SU-DHL-6 (cell line): ENCODE data around the gene LRRN2.

Experiments used
- H2AFZ ChIP-seq: fragments of 200-600 bp; sonication (generic); 2 replicates; pipeline ENCODE4 v1.6.1; 2014; ENCODE audit warnings: low read depth, mild to moderate bottlenecking, moderate library complexity, mixed read lengths, antibody characterized with exemption, low read length; ENCODE audit not compliant: severe bottlenecking
- H3F3A ChIP-seq: fragments of 200-600 bp; shearing (Covaris generic); 2 replicates; pipeline ENCODE4 v1.6.0; 2016; ENCODE audit warnings: antibody characterized with exemption, mild to moderate bottlenecking; ENCODE audit not compliant: insufficient read depth
- H3K27ac ChIP-seq: fragments of 200-600 bp; sonication (generic); 2 replicates; pipeline ENCODE4 v1.5.1; 2016; ENCODE audit warnings: low read depth, mild to moderate bottlenecking, low read length, moderate library complexity, mixed read lengths
- H3K27me3 ChIP-seq: fragments of 200-600 bp; sonication (generic), shearing (Covaris generic); 2 replicates; pipeline ENCODE4 v1.6.0; 2014; ENCODE audit warnings: mild to moderate bottlenecking, low read length
- H3K36me3 ChIP-seq: fragments of 200-600 bp; sonication (generic); 2 replicates; pipeline ENCODE4 v1.6.1; 2014; ENCODE audit warnings: mild to moderate bottlenecking, low read length, mixed read lengths
- H3K4me2 ChIP-seq: fragments of 300-600, 200-600 bp; shearing (Covaris generic), sonication (generic); 2 replicates; pipeline ENCODE4 v1.6.0; 2014; ENCODE audit warnings: low read length, low read depth, mild to moderate bottlenecking; ENCODE audit not compliant: poor library complexity, severe bottlenecking
- H3K4me3 ChIP-seq: fragments of 200-600 bp; sonication (generic); 2 replicates; pipeline ENCODE4 v1.5.1; 2014; ENCODE audit warnings: antibody characterized with exemption, low read length, mild to moderate bottlenecking, mixed read lengths; ENCODE audit not compliant: insufficient read depth, poor library complexity, severe bottlenecking
- H3K79me2 ChIP-seq: fragments of 200-600 bp; sonication (generic); 2 replicates; pipeline ENCODE4 v1.6.1; 2014; ENCODE audit warnings: mild to moderate bottlenecking, low read length, moderate library complexity; ENCODE audit not compliant: insufficient read depth
- H3K9ac ChIP-seq: fragments of 200-600 bp; sonication (generic); 2 replicates; pipeline ENCODE4 v1.7.0; 2014; ENCODE audit warnings: mild to moderate bottlenecking, low read length
- H3K9me2 ChIP-seq: fragments of 200-600 bp; sonication (generic); replicated peaks from 2 replicates; pipeline ENCODE4 v1.6.1; 2014; ENCODE audit warnings: low read length; ENCODE audit not compliant: insufficient read depth
- H3K9me3 ChIP-seq: fragments of 200-600 bp; sonication (generic); 2 replicates; pipeline ENCODE4 v1.6.1; 2014; ENCODE audit warnings: low read length, mixed read lengths; ENCODE audit not compliant: insufficient read depth
- H4K20me1 ChIP-seq: fragments of 200-600 bp; sonication (generic); 2 replicates; pipeline ENCODE4 v1.6.1; 2014; ENCODE audit warnings: low read depth, mild to moderate bottlenecking, antibody characterized with exemption, low read length, moderate library complexity, mixed read lengths
- EZH2phosphoT487 ChIP-seq: fragments of 200-600 bp; sonication (generic), shearing (Covaris generic); conservative IDR thresholded peaks from 2 replicates; pipeline ENCODE4 v1.6.1; 2018; ENCODE audit warnings: mild to moderate bottlenecking, antibody characterized with exemption, low read length, moderate library complexity, mixed read lengths
- TF ChIP-seq, protein P1 (sequence below): fragments of 200-600 bp; sonication (generic); IDR thresholded peaks from one replicate; pipeline ENCODE4 v1.5.1; 2017; ENCODE audit warnings: antibody characterized with exemption, mild to moderate bottlenecking, low read length, moderate library complexity; ENCODE audit not compliant: insufficient read depth, poor library complexity, severe bottlenecking

LRRN2 gene

GRCh38 chr1:204619721-204620120 is 65.8 kb downstream of the LRRN2 start:
- H3K79me2 ChIP-seq = no peaks in the 10 kb centered on the region
- no peaks in the 10 kb centered on the region for H3K9me2 ChIP-seq
- H3K27ac ChIP-seq = no peak overlapping the region
- no peaks in the 10 kb centered on the region for H3F3A ChIP-seq
- no peak overlapping the region for H2AFZ ChIP-seq
- no peaks in the 10 kb centered on the region for H4K20me1 ChIP-seq
- no peak for TF ChIP-seq EZH2phosphoT487
- TF ChIP-seq, protein P1, sequence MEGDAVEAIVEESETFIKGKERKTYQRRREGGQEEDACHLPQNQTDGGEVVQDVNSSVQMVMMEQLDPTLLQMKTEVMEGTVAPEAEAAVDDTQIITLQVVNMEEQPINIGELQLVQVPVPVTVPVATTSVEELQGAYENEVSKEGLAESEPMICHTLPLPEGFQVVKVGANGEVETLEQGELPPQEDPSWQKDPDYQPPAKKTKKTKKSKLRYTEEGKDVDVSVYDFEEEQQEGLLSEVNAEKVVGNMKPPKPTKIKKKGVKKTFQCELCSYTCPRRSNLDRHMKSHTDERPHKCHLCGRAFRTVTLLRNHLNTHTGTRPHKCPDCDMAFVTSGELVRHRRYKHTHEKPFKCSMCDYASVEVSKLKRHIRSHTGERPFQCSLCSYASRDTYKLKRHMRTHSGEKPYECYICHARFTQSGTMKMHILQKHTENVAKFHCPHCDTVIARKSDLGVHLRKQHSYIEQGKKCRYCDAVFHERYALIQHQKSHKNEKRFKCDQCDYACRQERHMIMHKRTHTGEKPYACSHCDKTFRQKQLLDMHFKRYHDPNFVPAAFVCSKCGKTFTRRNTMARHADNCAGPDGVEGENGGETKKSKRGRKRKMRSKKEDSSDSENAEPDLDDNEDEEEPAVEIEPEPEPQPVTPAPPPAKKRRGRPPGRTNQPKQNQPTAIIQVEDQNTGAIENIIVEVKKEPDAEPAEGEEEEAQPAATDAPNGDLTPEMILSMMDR = no peak
- H3K4me2 ChIP-seq = no peak overlapping the region
- H3K9ac ChIP-seq = no peak overlapping the region
- H3K9me3 ChIP-seq = no peaks in the 10 kb centered on the region
- no peaks in the 10 kb centered on the region for H3K27me3 ChIP-seq
- no peak overlapping the region for H3K4me3 ChIP-seq
- H3K36me3 ChIP-seq = no peaks in the 10 kb centered on the region

DNA sequence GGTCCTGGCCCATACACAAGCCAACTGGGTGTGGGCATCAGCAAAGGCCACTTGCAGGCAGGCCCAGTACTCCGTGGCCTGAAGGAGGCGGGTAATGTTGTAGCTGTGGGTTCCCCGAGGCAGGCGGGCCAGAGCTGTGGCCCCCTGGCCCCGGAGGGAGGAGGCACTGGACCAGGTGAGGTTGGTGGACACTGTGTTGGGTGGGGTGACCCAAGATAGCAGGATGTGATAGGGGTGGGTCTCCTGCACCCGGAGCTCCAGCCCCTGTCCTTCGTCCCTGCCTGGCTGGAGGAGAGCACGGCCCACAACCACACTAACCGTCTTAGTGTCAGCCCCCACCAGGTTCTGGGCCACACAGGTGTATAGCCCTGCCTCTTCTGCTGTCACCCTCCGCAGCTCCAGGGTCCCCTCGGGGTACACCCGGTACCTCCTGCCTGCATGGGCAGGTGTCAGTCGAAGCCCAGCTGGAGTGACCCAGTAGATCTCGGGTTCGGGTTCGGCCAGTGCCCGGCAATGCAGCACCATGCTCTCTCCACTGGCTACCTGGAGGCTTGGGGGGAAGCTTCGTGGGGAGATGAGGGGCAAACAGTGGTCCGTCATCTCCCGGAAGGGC is 67.3 kb downstream of the LRRN2 start:
- Histone ChIP-seq H4K20me1 (no peaks in the 10 kb centered on the region), H3K27me3 (no peaks in the 10 kb centered on the region), H3K4me2 (no peak overlapping the region)

DNA sequence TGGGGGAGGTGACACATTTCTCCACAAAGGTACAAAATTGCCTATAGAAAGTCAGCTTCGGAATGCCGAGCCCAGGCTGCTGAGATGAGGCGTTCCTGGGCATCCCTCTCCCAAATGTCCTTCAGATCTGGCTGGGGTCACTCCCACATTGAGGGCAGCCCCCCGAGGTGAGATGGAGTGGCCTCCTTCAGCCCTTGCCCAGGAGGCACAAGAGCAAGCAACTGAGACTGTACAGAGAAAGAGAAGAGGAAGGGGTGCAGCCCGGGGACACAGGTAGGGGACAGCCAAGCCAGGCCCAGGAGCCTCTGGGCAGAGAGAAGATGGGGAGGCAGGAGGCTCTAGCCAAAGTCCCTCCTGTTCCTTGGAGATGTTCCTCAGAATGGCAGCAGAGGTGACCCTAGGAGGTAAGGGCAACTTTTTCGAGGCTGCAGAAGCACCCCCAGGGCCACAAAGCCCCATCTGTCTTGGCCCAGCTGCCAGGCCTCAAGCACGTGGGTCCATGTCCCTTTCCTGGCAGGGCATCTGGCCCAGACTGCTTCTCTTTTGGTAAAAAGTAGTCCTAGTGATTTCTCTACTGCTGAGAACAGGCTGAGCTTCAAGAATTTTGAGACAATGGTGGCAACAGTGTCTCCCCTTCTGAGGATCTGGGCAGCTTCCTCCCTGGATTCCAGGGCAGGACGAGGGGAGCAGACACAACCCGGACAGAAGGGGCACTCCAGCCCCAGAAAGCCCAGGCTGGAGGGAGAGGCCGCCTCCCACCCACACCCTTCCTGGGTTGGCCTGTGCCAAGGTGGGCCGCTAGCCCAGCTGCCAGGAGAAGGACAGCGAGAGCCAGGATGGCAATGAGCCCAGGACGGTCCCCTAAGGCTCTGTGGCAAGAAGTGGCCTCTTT is 68.0 kb downstream of the LRRN2 start:
- Histone ChIP-seq H3K4me2 (no peak overlapping the region), H3K27me3 (no peaks in the 10 kb centered on the region), H2AFZ (no peak overlapping the region)

More for the DNA sequence above, 67.3 kb downstream of the LRRN2 start:
- no peaks in the 10 kb centered on the region for H3F3A ChIP-seq
- no peaks in the 10 kb centered on the region for H3K9me3 ChIP-seq
- H3K4me3 ChIP-seq = no peak overlapping the region
- no peaks in the 10 kb centered on the region for H3K36me3 ChIP-seq
- no peak overlapping the region for H2AFZ ChIP-seq
- no peaks in the 10 kb centered on the region for H3K79me2 ChIP-seq
- TF ChIP-seq, protein P1 = no peak
- TF ChIP-seq EZH2phosphoT487 = no peak
- no peaks in the 10 kb centered on the region for H3K9me2 ChIP-seq
- no peak overlapping the region for H3K27ac ChIP-seq
- H3K9ac ChIP-seq = no peak overlapping the region

More for the DNA sequence above, 68.0 kb downstream of the LRRN2 start:
- H3K9me3 ChIP-seq = no peaks in the 10 kb centered on the region
- no peaks in the 10 kb centered on the region for H3K36me3 ChIP-seq
- H4K20me1 ChIP-seq = no peaks in the 10 kb centered on the region
- H3K4me3 ChIP-seq = no peak overlapping the region
- TF ChIP-seq, protein P1 = no peak
- no peak overlapping the region for H3K9ac ChIP-seq
- no peaks in the 10 kb centered on the region for H3K79me2 ChIP-seq
- no peaks in the 10 kb centered on the region for H3K9me2 ChIP-seq
- H3F3A ChIP-seq = no peaks in the 10 kb centered on the region
- H3K27ac ChIP-seq = no peak overlapping the region
